Measurements from ENCODE around the gene TXNRD2. TPM values are rescaled to one million over a fixed set of nuclear protein-coding genes. Genes with fewer than 3 reads are reported as not detected.

The TXNRD2 gene
- total and polyA plus RNA-seq, 10 of the 15 experiments (the other 5 are each of a cell fraction or from before 2014, with no cell fraction given), result 1.6 to 26.0 (median 13.9) TPM

DNA sequence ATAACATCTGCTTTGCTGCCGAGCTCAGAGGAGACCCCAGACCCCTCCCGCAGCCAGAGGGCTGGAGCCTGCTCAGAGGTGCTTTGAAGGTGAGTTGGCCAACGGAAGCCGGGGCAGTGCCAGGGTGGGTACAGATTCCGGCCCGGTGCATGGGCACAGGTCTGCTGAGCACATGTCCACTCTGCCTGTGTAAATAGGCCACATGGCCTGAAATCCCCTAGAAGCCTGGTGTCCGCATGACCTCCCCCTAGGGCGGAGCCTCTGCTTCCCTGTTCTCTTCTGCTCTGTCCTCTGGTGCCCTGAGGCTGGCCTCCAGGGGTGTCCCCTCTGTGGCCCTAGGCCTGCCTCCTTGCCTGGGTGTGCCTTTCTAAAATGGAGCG is 19.6 kb upstream of the TXNRD2 start:
- ChIA-PET POLR2A (no interaction called here), SMC1A (ENCODE audit: uncharacterized antibody, unreplicated experiment) (no interaction called here), RAD21 (ENCODE audit: unreplicated experiment) (no interaction called here), CTCF (no interaction called here)
- ATAC-seq (no peak), DNase-seq (ENCODE audit: low read depth, low spot score) (no peak), FAIRE-seq (no peak)
- peaks cover 0 to 3% of the 10 kb centered on the region in 2 experiments; a peak in 2 of 4 replicates for H3K36me3 ChIP-seq (ENCODE audit: control insufficient read depth in 2 of 2, insufficient read depth in 2 of 2, low read length in 1 of 2)
- TF ChIP-seq ZSCAN29 (IDR thresholded peaks at IDR 0.05) (no peak), YBX1 (IDR thresholded peaks at IDR 0.05) (no peak), TCF7 (IDR thresholded peaks at IDR 0.05; ENCODE audit: borderline replicate concordance) (no peak), BRCA1 (IDR thresholded peaks at IDR 0.05; ENCODE audit: low read depth, low read length) (no peak), BCL11A (IDR thresholded peaks at IDR 0.05; ENCODE audit: low read depth, low read length) (no peak), TBL1XR1 (IDR thresholded peaks at IDR 0.05; ENCODE audit: low read depth, low read length) (no peak), IKZF2 (IDR thresholded peaks at IDR 0.05) (no peak), NFXL1 (IDR thresholded peaks at IDR 0.05; ENCODE audit: borderline replicate concordance) (no peak), FOS (IDR thresholded peaks at IDR 0.05; ENCODE audit: borderline replicate concordance, extremely low read depth, insufficient read length) (no peak), HDAC2 (IDR thresholded peaks at IDR 0.05) (no peak), NFYA (IDR thresholded peaks at IDR 0.05; ENCODE audit: borderline replicate concordance, low read depth, low read length) (no peak), BACH1 (IDR thresholded peaks at IDR 0.05; ENCODE audit: borderline replicate concordance) (no peak), STAT3 (IDR thresholded peaks at IDR 0.05; ENCODE audit: low read depth, low read length) (no peak), SMAD1 (IDR thresholded peaks at IDR 0.05; ENCODE audit: low read depth, partially characterized antibody) (no peak)
- TF ChIP-seq, protein P1, sequence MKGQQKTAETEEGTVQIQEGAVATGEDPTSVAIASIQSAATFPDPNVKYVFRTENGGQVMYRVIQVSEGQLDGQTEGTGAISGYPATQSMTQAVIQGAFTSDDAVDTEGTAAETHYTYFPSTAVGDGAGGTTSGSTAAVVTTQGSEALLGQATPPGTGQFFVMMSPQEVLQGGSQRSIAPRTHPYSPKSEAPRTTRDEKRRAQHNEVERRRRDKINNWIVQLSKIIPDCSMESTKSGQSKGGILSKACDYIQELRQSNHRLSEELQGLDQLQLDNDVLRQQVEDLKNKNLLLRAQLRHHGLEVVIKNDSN (IDR thresholded peaks at IDR 0.05; ENCODE audit: borderline replicate concordance, extremely low read length, insufficient read depth, low read depth, low read length), result no peak
- TF ChIP-seq, protein P2, sequence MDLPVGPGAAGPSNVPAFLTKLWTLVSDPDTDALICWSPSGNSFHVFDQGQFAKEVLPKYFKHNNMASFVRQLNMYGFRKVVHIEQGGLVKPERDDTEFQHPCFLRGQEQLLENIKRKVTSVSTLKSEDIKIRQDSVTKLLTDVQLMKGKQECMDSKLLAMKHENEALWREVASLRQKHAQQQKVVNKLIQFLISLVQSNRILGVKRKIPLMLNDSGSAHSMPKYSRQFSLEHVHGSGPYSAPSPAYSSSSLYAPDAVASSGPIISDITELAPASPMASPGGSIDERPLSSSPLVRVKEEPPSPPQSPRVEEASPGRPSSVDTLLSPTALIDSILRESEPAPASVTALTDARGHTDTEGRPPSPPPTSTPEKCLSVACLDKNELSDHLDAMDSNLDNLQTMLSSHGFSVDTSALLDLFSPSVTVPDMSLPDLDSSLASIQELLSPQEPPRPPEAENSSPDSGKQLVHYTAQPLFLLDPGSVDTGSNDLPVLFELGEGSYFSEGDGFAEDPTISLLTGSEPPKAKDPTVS (IDR thresholded peaks at IDR 0.05; ENCODE audit: low read depth, low read length), result no peak
- TF ChIP-seq, protein P3, sequence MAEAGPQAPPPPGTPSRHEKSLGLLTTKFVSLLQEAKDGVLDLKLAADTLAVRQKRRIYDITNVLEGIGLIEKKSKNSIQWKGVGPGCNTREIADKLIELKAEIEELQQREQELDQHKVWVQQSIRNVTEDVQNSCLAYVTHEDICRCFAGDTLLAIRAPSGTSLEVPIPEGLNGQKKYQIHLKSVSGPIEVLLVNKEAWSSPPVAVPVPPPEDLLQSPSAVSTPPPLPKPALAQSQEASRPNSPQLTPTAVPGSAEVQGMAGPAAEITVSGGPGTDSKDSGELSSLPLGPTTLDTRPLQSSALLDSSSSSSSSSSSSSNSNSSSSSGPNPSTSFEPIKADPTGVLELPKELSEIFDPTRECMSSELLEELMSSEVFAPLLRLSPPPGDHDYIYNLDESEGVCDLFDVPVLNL (IDR thresholded peaks at IDR 0.05; ENCODE audit: low read depth, low read length), result no peak
- no TSS peak for BruUV-seq (replicated peaks)
- H3K27ac ChIP-seq (ENCODE audit: control insufficient read depth, insufficient read depth), result no peak overlapping the region
- H3K4me2 ChIP-seq (ENCODE audit: control insufficient read depth, insufficient read depth), result no peak overlapping the region
- intact Hi-C loops (cut with micrococcal nuclease; ENCODE audit: unreplicated experiment) (no loop called here), in situ Hi-C loops (cut with MboI) (no loop called here)
- WGBS (ENCODE audit: insufficient coverage, insufficient replicate concordance, low lambda C conversion rate, missing lambda C conversion rate), result 84% methylated on average over 9 of the region's 9 CpGs
- no peaks in the 10 kb centered on the region for H3K9me3 ChIP-seq (replicated peaks; ENCODE audit: control insufficient read depth, insufficient read depth, low read length)
- no peaks in the 10 kb centered on the region for H3K79me2 ChIP-seq (ENCODE audit: control insufficient read depth, insufficient read depth, low read length)
- H2AFZ ChIP-seq (ENCODE audit: control insufficient read depth, low read depth, low read length), result no peak overlapping the region
- no peaks in the 10 kb centered on the region for H3K4me1 ChIP-seq (ENCODE audit: control insufficient read depth, insufficient read depth, low read length)
- no peaks in the 10 kb centered on the region for H4K20me1 ChIP-seq (ENCODE audit: control insufficient read depth, insufficient read depth)
- no peak overlapping the region for H3K4me3 ChIP-seq
- H3K9ac ChIP-seq (ENCODE audit: control insufficient read depth, insufficient read depth, low read length), result no peak overlapping the region
- H3K27me3 ChIP-seq (replicated peaks in 1 of 2; ENCODE audit: control insufficient read depth in 2 of 2, insufficient read depth in 2 of 2, low read length in 1 of 2), result no peaks in the 10 kb centered on the region
